ENCODE measurements around the gene OR1D5. TPM values are rescaled to one million over a fixed set of nuclear protein-coding genes. Genes with fewer than 3 reads are reported as not detected.

OR1D5 gene
- total RNA-seq, 1 experiment from 2014 or later: not detected

- no peaks in the 10 kb centered on the region for H3K36me3 Mint-ChIP-seq (ENCODE audit: insufficient read depth, unreplicated experiment)
- peaks cover 4% of the 10 kb centered on the region for H3K9me3 Mint-ChIP-seq (ENCODE audit: unreplicated experiment)
- H3K36me3 ChIP-seq (ENCODE audit: control insufficient read depth, insufficient read depth, low read length): no peaks in the 10 kb centered on the region
- no peak for TF ChIP-seq CTCF (IDR thresholded peaks at IDR 0.05; ENCODE audit: insufficient read depth in 1 of 2, low read depth in 1 of 2, low read length in 1 of 2, severe bottlenecking in 1 of 2, unreplicated experiment in 1 of 2)
- intact Hi-C loops (cut with micrococcal nuclease; ENCODE audit: unreplicated experiment): no loop called here
- H3K4me1 ChIP-seq: no peaks in the 10 kb centered on the region
- CTCF ChIA-PET: no interaction called here
- no peak for DNase-seq
- H3K4me1 Mint-ChIP-seq (ENCODE audit: low read depth, unreplicated experiment): no peaks in the 10 kb centered on the region
- H3K4me3 ChIP-seq (ENCODE audit: low read depth, low read length): no peak overlapping the region
- H3K27me3 Mint-ChIP-seq (ENCODE audit: insufficient read depth, unreplicated experiment): peaks cover 13% of the 10 kb centered on the region
- no TSS peak for BruUV-seq (replicated peaks)
- H3K4me3 Mint-ChIP-seq (ENCODE audit: unreplicated experiment): no peak overlapping the region
- no peaks in the 10 kb centered on the region; the same call in 1 of the 2 replicates for H3K9me3 ChIP-seq
- H3K27ac Mint-ChIP-seq (ENCODE audit: unreplicated experiment): no peak overlapping the region
- POLR2A ChIA-PET: no interaction called here
- no peaks in the 10 kb centered on the region for H3K27me3 ChIP-seq (replicated peaks; ENCODE audit: control insufficient read depth, insufficient read depth, low read length)
Observed at GRCh38 chr17:3038941-3039340, 24.5 kb downstream of the OR1D5 start.

DNA sequence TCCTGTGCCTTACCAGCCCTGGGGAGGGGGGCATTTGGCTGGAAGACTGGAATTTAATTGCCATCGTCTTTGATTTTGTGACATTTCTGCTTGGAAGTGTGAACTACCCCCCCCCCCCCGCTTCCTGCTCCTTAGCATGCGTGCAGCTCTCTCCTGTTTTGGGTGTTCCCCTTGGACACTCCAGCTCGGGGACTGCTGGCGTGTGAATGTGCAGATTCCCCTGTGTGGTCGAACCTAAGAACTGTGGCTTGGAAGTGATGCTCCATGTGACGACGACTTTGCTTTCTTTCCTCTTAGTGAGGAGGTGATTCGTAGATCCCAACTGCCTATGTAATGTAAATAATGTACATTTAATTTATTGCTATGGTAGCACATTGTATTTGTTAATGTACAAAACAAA, 26.1 kb downstream of the OR1D5 start:
- Mint-ChIP-seq H3K9me3 (ENCODE audit: unreplicated experiment) (no peaks in the 10 kb centered on the region), H3K4me1 (ENCODE audit: low read depth, unreplicated experiment) (no peaks in the 10 kb centered on the region), H3K4me3 (ENCODE audit: unreplicated experiment) (no peak overlapping the region), H3K27ac (ENCODE audit: unreplicated experiment) (no peak overlapping the region), H3K27me3 (ENCODE audit: insufficient read depth, unreplicated experiment) (peaks cover 13% of the 10 kb centered on the region), H3K36me3 (ENCODE audit: insufficient read depth, unreplicated experiment) (no peaks in the 10 kb centered on the region)
- DNase-seq: no peak
- Histone ChIP-seq H3K36me3 (ENCODE audit: control insufficient read depth, insufficient read depth, low read length) (no peaks in the 10 kb centered on the region; the same call in 1 of the 2 replicates), H3K4me1 (no peaks in the 10 kb centered on the region), H3K4me3 (ENCODE audit: low read depth, low read length) (no peak overlapping the region), H3K27me3 (replicated peaks; ENCODE audit: control insufficient read depth, insufficient read depth, low read length) (no peaks in the 10 kb centered on the region), H3K9me3 (no peaks in the 10 kb centered on the region)
- BruUV-seq (replicated peaks): no TSS peak
- intact Hi-C loops (cut with micrococcal nuclease; ENCODE audit: unreplicated experiment): no loop called here
- no peak for TF ChIP-seq CTCF (IDR thresholded peaks at IDR 0.05; ENCODE audit: insufficient read depth in 1 of 2, low read depth in 1 of 2, low read length in 1 of 2, severe bottlenecking in 1 of 2, unreplicated experiment in 1 of 2)
- ChIA-PET CTCF (no interaction called here), POLR2A (no interaction called here)

DNA sequence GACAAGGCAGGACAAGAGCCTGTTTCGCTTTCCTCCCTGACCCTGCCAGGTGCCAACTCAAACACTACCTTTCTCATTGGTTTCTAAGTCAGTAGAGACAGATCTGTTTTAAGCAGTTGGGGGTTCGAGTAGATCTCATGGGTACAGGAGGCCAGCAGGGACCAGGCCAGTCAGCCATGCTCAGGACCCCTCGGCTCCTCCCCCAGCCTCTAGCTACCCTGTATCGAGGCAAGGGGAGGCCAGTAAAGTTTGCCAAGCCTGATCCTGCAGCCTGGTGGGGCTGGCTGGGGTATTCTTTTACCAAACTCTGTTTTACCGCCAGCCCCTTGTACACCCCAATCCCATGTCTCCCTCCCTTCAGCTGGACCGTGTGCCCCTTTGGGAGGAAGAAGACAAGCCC, 26.6 kb downstream of the OR1D5 start:
- ChIA-PET CTCF (no interaction called here), POLR2A (no interaction called here)
- no peak for TF ChIP-seq CTCF (IDR thresholded peaks at IDR 0.05; ENCODE audit: insufficient read depth in 1 of 2, low read depth in 1 of 2, low read length in 1 of 2, severe bottlenecking in 1 of 2, unreplicated experiment in 1 of 2)
- H3K4me3 Mint-ChIP-seq (ENCODE audit: unreplicated experiment): no peak overlapping the region
- no peaks in the 10 kb centered on the region for H3K36me3 Mint-ChIP-seq (ENCODE audit: insufficient read depth, unreplicated experiment)
- H3K27me3 Mint-ChIP-seq (ENCODE audit: insufficient read depth, unreplicated experiment): peaks cover 13% of the 10 kb centered on the region
- intact Hi-C loops (cut with micrococcal nuclease; ENCODE audit: unreplicated experiment): no loop called here
- Histone ChIP-seq H3K27me3 (replicated peaks; ENCODE audit: control insufficient read depth, insufficient read depth, low read length) (no peaks in the 10 kb centered on the region), H3K4me1 (no peaks in the 10 kb centered on the region), H3K4me3 (ENCODE audit: low read depth, low read length) (no peak overlapping the region), H3K36me3 (ENCODE audit: control insufficient read depth, insufficient read depth, low read length) (no peaks in the 10 kb centered on the region; the same call in 1 of the 2 replicates), H3K9me3 (no peaks in the 10 kb centered on the region)
- BruUV-seq (replicated peaks): no TSS peak
- H3K27ac Mint-ChIP-seq (ENCODE audit: unreplicated experiment): no peak overlapping the region
- H3K4me1 Mint-ChIP-seq (ENCODE audit: low read depth, unreplicated experiment): no peaks in the 10 kb centered on the region
- DNase-seq: no peak
- no peaks in the 10 kb centered on the region for H3K9me3 Mint-ChIP-seq (ENCODE audit: unreplicated experiment)
